Activated effector memory CD4-positive, alpha-beta T cell treated with Interleukin-2 at 50 U/mL for 16 hours (primary cell): Measurements from ENCODE around the gene CD46.

Experiments
- DNase-seq: peaks from one replicate; pipeline ENCODE4 v3.0.0-alpha.2; 2020

CD46 gene

DNA sequence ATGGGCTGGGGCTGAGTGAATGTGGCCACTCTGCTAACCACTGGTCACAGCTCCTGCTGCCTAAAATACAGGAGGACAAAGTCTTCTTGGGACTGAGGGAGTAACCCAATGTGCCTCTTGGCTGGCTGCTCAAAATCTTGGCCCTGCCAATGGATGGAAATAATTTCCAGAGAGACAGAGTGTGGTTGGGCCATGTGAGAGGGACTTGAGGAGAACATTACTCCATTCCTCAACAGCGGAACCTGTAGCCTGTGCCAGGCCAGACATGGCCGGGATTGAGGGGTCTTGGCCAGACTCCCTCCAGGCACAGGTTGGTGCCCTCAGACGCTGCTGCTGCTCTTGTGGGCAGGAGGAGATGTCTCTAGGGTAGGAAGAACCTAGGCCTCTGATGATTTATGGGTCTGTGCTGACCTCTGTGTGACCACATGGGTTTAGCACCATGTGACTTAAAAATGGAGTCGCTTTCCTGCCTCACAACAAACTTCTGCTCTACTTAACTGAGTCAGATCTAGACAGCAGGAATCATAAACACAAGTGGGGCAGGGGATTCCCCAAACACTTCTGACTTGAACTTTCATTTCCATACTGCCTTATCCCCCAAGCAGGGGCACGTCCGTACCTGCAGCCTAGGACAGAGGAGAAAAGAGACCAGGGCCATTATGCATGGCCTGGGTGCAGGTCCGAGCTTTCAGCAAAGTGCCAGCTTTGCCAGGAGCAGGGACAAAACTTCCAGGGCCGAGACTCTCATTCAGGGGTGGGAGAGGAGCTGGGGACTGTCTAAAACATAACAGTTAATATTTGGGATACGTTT is 79.9 kb downstream of the CD46 start:
- no peak for DNase-seq

DNA sequence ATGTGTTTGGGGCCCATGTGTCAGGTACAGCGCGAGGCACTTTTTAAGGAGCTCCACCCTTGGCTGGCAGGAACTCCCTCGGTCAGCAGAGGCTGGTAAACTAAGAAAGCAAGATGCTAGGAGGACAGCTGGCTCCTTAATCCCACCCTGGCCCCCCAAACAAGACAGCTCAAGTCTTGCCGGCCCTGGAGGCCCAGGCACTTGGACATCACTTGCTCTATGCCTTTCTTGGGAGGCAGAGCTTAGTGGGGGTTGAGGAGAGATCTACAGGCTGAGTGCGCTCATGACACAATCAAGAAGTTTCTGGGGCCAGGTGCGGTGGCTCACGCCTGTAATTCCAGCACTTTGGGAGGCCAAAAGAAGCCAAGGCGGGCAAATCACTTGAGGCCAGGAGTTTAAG is 80.9 kb downstream of the CD46 start:
- no peak for DNase-seq

DNA sequence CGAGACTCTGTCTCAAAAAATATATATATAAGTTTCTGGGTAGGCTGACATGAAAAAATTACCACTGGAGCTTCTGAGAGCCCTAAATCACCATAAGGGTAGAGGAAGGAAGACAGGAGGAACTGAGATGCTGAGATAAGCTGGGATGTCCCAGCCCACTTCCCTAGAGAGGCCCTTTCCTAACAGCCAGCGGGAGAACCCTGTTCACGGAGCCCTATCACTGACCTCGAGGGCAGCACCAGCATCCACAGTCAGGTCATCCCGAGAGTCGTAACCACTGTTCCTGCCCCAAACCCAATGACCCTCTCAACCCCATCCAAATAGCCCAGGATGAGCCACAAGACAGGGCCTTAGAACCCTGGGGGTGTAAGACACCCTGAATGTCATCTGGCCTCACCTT is 81.5 kb downstream of the CD46 start:
- no peak for DNase-seq

DNA sequence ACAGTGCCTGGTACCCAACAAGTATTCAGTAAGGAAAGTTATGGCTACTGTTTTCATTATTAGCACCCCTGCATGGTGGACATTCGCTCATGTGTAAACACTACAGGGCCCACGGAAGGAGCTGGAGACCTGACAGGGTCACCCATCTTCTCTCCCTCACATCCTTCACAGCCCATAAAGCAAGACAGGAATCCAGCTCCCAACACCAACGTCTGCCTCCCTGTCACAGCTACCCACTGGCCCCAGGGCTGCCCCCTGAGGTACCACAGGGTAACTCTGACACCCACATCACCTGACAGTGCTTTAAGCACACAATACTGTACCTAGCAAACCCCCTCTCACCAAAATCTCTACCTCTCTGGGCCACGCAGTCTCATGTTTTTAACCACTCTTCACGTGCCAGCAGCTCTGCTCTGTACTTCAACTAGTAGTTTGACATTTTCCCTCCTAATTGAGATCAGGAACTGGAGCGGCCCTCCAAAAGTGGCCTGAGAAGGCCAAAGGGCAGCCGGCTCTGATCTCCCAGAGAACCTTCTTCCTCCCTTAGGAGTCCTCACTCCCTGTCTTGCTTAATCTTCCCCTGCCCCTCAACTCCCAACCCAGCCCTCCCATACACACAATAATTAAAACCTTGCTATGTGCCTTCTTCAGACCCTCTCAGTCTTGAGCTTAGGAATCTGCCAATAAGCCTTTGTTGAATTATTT is 82.3 kb downstream of the CD46 start:
- DNase-seq = no peak

DNA sequence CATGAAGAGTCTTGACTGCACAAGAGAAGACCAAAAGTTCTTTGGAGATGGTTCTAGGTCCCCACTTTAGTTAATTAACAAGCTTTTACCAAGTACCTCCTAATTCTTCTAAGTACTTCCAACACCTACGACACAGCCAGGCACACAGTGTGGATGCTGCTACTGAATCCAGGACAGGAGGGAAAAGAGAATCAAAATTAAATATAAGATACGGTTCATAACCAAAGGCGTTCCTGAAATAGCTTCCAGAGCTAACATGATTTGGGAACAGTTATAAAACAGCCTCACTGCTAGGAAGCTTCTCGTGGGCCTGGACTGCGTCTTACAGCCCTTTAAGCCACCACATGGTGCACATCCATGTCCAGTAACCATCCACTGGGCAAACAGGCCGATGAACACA is 84.1 kb downstream of the CD46 start:
- DNase-seq = no peak

DNA sequence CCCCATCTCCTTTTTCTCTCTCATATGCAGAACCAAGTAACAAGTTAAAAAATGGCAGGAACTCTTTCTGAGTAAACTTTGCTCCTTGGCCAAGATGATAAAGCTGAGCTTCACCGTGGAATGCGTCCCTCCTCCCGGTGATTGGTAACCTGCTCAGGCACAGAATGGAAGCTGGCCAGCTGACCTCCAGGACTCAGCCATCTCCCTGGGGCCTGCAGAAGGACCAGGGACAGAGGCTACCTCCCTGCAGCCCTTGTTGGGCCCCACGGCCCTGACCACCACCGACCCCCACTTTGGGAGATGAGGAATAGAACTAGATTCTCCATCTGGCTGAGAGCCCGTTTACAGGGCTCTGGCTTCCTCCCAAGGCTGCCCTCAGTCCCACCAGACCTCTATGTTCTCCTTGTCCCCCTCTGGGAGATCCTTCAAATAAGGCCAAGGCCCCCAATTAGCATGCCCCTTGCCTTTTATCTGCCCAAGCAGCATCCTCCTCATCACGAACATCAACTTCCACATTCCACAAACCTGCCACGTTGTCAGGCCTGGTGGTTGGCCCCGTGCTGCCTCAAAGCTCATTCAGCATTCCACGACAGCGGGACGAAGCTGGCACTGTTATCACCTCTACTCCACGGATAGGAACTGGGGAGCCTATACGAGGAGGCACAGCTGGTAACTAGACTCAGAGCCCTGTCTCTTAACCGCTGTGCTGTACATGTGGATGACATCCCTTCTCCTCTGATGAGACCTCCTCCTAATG is 84.9 kb downstream of the CD46 start:
- DNase-seq = no peak

DNA sequence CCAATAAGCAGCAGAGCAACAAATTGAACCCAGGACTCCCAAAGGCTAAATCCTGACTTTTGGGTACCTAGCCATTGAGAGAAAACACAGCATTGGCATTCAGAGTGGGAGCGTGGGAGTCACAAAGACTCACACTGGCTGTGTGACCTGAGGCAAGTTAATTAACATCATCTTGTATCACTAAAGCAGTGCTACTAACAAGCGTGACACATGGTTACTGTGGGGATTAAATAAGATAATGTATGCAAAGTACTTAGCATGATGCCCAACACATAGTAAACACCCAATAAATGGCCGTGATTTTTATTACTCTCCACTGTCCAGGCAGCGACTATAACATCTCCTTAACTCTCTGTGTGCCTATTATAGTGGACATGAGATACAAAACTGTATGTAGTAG is 85.8 kb downstream of the CD46 start:
- no peak for DNase-seq

DNA sequence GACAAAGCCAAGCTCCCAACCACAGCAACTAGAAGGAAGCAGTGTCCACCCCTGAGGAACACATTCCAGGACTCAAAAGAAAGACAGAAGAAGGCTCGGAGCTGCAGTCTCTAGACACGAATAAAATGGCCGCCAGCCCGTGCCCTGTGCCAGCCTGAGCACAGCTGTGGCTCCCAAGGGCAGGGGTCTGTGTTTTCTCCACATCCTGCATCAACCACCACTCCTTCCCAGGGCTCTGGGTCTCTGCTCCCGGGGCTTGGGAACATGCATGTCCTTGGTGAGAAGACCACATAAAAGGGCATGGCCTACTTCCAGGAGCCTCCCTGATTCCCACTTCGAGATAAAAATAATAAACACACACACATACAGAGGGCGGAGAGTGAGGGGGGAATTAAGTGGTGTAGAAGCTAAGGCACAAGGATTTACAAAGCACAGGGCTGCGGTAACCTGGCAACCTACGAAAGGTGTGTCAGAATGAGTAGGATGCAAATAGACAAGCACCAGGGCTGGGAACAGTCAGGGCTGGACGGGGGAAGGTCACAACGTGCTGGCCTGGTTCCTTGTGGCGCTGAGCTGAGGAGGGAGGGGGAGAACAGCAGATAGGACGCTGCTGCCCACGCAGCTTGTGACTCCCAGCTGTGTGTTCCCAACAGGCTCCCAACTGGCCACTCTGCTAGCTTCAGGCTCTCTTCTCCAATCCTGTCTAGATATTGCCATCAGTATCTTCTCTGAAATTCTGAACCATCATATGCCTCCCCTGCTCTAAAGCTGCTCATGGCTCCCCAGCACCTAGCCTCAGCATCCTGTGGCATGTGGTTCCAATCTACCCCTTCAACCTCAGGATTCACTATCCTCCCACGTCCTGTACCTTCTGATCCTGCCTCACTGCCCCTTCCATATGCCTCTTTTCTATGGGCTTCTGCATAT is 86.6 kb downstream of the CD46 start:
- DNase-seq = no peak

DNA sequence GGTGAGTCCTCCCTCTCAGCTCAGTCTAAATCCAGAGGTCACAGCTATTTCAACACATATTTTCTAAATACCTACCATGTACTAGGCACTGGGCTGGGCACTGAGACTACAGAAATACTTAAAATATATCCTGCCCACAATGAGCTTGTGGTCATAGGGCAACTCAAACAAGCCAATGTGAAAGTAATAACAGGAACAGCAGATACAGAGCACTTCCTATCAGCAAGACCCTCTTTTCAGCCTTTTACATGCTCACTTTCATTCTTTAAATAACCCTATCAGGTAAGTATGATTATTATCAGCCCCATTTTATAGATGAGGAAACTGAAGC is 87.2 kb downstream of the CD46 start:
- no peak for DNase-seq

DNA sequence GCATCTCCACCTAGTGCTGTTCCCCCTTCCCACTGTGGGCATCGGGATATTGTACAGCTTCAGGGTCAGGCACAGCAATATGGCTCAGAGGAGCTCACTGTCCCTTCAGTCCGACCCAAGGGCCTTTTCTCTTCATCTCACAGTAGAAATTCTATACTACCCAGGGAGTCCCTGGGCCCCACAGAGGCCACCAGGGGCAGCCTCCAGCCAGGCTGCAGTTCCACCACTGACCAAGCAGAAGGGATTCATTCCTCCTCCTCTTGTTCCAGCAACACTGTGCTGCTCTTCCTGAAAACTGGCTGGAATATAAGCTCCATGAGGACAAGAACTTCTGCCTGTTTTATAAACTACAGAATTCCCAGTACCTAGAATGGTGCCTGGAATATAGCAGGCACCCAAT is 88.5 kb downstream of the CD46 start:
- DNase-seq = no peak

DNA sequence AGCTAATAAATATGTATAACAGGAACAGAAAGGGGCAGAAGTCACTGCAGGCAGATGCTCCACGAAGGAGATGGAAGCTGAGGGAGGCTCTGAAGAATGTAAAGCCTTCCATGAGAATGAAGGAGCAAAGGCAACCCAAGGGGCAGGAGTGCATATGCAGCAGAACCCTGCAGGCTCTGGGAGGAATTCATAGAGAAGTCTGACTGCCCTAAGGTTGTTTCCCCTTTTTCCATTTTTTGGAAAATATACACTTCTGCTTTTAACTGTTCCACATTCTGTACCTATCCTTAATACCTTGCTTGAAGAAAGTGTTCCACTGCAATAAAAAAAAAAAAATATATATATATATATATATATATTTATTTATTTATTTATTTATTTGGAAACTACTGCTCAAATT is 89.4 kb downstream of the CD46 start:
- DNase-seq = no peak

DNA sequence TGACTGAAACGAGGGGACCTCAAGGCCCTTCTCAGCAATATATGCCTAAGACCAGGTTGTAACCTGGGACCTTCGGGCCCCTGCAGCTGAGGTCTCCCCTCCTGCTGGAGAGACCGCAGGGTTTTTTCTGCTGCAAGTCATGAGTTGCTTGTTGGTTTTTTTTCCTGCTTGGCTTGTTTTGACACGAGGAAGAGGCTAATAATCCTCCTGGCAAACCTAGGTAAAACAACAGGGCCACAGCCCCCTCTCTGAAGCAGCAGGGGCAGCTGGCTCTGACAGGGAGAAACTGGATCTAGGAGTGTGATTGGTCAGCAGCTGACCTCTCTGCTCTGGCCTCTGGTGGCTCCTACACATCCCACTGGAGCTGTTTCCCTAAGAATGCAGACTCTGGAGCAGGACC is 90.0 kb downstream of the CD46 start:
- no peak for DNase-seq

DNA sequence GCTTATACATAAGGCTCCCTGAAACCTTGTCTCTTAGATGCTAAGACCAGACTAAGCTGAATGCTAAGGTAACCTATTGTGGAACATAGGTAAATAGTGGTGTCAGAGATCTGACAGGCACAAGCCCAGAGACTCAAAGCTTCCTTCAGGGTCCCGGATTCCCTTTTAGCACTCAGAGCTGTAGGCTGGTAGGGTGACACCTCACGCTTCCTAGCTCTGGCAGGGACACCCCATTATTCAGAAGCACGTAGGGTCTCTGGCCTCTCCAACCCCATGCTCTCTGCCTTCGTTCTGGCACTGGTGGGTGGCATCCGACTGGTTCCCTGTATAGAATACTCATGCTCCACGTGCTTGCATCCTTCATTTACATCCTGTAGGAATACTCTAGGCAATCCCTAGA is 90.7 kb downstream of the CD46 start:
- no peak for DNase-seq

DNA sequence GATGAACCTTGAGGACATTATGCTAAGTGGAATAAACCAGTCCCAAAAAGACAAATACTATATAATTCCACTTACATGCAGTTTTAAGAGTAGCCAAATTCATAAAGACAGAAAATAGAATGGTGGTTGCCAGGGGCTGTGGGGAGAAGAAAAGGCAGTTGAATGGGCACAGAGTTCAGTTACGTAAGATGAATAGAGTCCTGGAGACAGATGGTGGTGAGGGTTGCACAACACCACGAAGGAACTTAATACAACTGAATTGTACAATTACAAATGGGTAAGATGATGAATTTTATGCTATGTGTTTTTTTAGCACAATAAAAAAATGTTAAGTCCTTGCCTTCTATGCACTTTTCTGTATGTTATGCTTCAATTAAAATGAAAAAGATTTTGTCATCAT is 92.5 kb downstream of the CD46 start:
- DNase-seq = no peak
